Skeletal muscle cell (primary cell): ENCODE measurements around the gene FNIP2.
"Not testable (repeated sequence)": the region's sequence is repeated elsewhere in the genome, so short reads cannot be mapped to it uniquely, and the experiment has no call there.

Experiments used
- DNase-seq: peaks from one replicate; pipeline ENCODE4 v3.0.0-alpha.2; 2010; ENCODE audit warnings: low read depth
- H3K4me3 ChIP-seq: 2 replicates; pipeline ENCODE4 v1.5.1; 2011; ENCODE audit warnings: low read depth, mild to moderate bottlenecking, control low read depth, low read length, moderate library complexity

FNIP2 gene

DNA sequence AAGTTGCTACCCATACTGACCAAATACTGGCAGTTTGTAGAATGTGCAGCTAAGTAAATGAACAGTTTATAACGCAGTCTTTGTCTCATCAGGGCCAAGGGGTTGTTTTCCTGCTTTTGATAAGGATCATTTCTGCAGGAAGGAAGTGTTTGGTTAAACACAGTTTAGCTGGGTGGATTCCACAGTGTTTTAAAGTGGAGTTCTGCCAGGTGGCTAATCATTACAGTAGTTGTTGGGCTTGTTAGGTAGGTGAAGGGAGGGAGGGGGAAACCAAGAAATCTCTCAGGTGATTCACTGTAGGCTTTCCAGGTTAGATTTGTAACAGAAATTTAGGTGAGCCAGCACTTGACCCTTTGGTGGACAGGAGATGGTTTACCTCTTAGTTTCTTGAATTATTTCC, 58.1 kb downstream of the FNIP2 start:
- DNase-seq = no peak

DNA sequence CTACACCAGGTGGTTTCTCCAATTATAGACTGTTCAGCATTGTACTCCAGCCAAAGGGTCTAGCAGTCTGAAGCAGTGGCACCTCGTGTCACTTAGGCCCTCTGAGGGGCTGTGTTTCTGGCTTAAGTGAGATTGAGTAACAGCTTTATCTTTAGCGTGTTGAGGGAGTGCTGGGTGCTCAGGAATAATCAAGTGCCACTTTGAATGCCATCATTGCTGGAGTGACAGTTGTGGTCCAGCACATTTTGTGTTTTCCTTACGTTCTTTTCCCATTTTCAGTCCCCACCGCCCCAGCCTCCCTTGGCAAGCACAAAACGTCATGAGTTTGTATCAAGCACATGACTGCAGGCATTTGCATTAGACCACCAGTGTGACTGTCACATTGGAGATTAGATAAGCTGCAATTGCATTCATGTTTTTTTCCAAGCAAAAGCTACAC, 58.7 kb downstream of the FNIP2 start:
- H3K4me3 ChIP-seq = no peak overlapping the region
- no peak for DNase-seq

More for the DNA sequence above, 58.1 kb downstream of the FNIP2 start:
- H3K4me3 ChIP-seq = no peak overlapping the region

DNA sequence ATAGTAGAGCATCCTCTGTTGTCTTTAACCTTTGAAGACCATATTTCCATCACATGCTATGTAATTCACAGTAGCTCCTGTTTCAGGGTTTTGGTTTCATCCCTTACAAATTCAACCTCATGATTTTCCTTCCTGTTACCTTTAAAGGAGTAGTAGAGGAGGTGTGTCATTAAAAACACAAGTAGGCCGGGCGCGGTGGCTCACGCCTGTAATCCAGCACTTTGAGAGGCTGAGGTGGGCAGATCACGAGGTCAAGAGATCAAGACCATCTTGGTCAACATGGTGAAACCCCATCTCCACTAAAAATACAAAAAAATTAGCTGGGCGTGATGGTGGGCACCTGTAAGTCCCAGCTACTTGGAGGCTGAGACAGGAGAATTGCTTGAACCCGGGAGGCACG, 59.3 kb downstream of the FNIP2 start:
- not testable (repeated sequence) for DNase-seq, H3K4me3 ChIP-seq

DNA sequence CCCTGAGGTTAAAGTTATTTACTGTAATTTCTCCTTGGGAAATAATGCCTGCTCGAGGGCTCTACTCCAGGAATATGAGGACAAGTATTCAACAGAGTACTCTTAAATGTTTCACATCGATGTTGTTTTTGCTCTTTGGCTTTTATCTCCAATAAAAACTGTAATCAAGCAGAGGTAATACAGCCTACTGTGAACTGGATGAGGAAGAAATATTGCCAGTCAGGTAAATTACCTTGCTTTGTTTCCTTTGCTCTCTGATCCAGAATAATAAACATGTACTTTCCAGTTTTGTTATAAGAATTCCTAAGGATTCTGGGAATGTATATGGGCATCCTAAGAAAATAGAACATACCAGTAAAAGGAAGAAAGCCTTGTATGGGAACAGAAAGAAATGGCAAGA, 60.4 kb downstream of the FNIP2 start:
- DNase-seq = no peak
- no peak overlapping the region for H3K4me3 ChIP-seq

DNA sequence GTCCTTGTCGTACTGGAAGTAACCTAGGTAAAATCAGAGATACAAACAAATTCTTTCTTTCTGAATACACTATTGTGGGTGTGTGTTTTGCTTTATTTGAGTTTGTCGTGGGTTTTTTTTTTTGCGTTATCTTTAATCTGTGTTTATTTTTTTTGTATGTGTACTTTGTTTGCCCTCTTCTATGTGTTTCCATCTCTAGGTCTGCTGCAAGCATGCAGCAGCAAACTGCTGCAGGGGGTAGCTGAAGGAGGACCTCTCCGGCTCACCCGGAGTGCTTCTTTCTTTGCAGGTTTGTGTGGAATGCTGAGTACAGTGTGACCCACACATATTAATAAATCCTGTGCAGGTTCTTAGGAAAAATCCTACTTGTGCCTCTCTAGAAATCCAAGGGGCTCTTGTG, 64.8 kb downstream of the FNIP2 start:
- H3K4me3 ChIP-seq = no peak overlapping the region
- no peak for DNase-seq

DNA sequence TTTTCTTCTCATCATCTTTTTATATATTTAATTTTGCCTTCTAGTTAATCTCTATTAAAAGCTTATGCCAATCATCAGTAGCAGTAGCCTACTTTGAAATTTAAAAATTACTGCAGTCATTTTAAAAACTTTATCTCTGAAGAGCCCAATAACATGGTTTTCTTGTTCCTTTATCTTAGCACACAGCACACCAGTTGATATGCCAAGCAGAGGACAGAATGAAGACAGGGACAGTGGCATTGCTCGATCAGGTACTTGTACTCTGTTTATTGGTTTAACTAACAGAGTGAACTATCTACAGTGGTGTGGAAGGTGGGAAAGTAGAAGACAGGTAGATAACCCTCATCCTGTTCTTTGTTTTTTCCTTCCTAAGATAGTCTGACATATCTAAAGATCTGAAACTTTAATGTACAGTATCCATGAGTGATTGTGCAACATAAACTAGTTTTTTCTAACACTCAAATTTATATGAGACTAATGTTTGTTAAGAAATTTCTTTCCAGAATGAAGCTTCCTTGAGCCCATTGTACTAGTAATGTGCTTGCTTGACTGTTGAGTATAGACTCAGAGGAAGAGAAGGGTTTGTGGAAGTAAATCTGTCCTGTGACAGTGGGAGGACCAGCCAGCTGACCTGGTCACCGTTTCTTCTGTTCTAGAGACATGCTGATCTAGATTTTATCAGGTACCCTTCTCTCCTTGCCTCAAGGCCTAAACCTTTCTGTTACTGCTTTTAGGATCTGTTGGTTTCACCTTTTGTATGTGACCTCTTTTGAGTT, 66.6 kb downstream of the FNIP2 start:
- H3K4me3 ChIP-seq = no peak overlapping the region
- no peak for DNase-seq

DNA sequence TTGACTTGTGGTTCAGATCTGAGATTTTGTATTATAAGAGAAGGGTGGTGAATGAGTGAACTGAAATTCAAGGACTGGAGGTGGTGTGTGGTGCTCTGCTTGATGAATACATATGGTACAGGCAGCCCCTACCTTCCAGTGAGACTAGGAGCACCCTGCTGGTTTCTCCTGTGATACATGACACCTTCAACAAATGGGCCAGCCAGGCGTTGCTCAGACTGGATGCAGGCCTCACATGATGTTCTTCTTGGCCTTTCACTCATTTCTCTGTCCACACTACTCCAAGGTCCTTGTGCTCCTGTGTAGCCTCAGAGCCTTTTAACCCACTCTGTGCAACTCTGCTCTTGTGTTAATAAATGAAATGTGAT, 67.2 kb downstream of the FNIP2 start:
- DNase-seq = no peak
- no peak overlapping the region for H3K4me3 ChIP-seq

DNA sequence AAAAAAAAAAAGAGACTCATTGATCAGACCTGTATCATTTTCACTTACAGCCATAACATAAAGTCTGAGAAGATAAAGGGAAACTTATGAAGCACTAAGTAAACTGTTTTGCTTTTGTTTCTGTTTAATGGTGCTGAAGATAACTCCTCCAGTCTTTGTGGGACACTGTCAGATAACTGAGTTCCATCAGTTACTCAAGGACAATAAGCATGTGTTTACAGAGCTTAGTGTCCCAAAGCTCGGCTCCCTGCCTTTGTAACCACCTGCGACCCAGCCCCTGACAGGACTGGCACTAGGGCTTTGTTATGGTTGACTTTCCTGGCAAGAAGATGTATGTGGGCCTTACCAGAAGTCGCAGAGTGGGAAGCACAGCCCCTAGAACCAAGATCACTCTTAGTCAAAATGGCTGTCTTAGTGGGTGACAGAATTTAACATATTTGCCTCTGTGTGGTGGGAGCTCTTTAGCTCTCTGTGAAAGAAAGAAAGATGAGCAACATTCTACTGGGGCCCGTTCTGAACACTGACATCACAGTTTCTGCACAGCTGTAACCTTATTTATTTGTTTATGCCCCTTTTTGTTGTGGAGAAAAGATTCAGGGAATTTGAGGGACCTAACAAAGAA, 68.1 kb downstream of the FNIP2 start:
- no peak for DNase-seq
- H3K4me3 ChIP-seq = no peak overlapping the region

DNA sequence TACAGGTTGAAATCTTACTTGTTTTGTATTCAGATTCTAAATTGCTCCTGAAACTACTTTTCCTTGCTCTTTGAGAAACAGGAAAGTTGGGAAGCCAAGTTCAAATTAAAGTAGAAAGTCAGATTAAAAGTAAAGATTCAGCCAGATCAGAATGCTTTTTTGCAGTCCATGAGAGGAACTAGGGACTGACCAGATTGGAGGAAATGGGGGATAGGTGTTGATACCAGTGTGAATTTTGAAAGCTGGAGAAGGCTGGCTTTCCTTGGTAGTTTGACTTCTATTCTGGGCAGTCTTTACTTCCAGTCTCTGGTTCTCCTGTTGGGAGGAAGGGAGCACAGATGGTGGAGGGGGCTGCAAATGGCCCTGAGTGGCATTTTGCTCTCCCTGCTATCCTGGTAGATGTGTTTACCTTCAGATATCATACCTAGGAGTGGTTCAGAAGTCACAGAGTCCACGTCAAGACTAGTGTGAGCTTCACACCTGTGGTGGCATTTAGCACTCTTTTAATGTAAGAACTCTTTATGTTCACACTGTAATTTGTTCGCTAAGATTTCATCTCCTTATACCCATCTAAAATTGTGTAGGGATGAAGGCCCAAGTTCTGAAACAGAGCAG, 68.8 kb downstream of the FNIP2 start:
- no peak overlapping the region for H3K4me3 ChIP-seq
- DNase-seq = no peak

DNA sequence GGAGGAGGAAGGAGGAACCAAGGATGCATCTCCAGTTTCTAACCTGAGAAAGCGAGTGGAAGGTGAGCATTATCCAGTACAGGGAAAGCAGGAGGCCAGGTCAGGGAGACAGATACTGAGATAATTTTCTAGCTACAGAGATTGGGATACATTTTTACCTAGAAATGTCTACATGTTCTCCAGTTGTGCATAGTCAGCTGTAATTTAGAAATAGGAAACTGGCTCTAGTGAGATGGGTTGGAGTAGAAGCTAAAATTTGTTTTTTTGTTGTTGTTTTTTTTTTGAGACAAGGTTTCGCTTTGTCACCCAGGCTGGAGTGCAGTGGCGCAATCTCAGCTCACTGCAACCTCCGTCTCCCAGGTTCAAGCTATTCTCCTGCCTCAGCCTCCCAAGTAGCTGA, 71.3 kb downstream of the FNIP2 start:
- H3K4me3 ChIP-seq = no peak overlapping the region
- DNase-seq = no peak

DNA sequence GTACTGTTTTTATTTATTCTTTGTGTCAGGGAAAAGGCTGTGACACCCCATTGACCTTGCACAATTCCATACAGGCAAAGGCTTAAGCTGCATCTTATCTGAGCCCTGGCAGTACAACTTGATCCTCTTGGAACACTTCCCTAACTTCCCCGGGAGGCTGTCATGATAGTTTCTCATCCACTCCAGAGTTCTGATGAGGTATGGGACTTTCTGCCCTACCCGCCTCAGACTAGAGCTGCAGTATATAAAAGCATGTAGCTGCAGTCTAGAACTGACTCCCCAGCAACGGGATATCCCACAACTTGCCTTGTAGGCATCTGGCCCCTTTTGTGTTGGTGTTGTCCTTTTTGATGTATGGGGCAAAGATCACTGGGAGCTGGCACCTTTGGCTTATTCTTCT, 72.7 kb downstream of the FNIP2 start:
- H3K4me3 ChIP-seq = no peak overlapping the region
- no peak for DNase-seq

DNA sequence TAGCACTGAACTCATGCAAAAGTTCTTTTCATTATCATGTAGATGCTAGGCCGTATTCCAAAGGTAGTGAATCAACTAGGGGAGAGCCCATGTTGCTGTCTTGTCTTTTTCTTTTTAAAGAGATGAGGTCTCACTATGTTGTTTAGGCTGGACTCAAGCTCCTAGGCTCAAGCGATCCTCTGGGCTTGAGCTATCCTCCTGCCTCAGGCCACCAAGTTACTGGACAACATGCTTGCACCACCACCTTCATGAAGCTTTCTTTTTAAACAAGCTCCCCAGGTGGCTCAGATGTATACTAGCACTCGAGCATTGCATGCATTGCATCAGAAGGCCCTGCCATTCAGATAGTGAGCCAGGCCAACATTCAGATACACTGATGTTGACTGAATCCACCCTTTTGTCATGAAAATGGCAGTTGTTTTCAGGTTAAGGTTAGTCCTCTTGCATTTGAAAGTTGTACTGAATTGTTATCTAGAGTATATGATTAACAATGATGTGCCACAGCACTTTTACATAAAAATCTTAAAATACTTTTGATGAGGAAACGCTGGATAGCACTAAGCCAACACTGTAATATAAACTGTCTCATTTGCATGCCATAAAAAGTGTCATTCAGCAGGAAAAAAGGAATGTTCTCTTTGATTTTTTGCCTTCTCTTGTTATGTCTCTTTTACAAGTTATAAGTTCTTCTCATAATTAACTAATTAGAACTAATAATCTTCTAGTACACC, 76.7 kb downstream of the FNIP2 start:
- no peak overlapping the region for H3K4me3 ChIP-seq
- DNase-seq = no peak

DNA sequence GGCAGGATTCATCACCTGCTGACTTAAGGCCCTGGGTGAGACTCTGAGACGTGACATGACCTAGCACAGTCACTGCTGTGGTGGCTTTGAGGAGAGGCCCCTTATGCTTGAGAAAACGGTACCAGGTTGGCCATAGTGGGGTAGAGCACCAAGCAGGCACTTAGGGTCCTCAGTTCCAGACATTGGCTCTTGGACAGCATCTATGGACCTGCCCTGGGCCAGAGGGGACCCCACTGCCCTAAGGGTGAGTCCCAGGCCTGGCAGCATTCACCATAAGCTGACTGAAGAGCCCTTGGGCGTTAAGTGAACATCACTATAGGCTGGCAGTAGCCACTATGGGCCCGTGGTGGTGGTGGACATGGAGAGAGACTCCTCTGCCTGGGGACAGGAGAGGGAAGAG, 78.7 kb downstream of the FNIP2 start:
- DNase-seq = no peak
- H3K4me3 ChIP-seq = no peak overlapping the region

DNA sequence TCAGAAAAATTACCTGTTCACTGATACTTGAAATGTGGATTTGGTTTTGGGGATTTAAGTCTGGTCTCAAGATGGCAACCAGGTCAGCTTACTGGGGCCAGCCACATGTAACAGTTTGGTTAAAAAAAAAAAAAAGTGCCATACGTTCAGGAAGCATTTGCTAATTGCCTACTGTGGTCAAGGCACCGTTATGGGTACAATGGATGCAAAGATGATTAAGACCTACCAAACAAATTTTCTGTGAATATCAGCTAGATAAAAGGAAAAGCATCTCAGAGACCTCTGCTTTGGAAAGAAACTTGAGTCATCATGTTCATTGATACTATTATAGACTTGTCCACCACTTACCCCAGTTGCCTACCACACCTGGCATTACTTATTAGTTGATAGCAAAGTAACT, 80.9 kb downstream of the FNIP2 start:
- no peak for DNase-seq
- no peak overlapping the region for H3K4me3 ChIP-seq

DNA sequence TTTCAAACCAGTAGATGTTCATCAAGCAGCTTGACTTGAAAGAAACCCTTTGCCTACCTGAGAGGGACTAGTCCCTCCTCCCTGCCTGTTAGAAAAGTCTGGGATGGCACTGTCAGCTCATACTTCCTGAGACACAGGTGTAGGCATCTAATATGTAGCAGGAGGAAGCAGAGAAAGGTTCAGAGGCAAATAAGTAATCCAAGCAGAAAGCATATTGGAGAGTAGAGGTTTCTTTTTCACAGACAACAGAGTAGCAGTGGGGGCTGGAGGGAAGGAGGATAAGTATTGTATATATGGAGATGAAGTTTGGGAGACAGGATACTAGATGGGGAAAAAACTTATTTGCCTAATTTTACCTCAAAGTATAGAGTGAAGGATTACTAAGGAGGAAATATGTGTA, 81.5 kb downstream of the FNIP2 start:
- DNase-seq = no peak
- H3K4me3 ChIP-seq = no peak overlapping the region

DNA sequence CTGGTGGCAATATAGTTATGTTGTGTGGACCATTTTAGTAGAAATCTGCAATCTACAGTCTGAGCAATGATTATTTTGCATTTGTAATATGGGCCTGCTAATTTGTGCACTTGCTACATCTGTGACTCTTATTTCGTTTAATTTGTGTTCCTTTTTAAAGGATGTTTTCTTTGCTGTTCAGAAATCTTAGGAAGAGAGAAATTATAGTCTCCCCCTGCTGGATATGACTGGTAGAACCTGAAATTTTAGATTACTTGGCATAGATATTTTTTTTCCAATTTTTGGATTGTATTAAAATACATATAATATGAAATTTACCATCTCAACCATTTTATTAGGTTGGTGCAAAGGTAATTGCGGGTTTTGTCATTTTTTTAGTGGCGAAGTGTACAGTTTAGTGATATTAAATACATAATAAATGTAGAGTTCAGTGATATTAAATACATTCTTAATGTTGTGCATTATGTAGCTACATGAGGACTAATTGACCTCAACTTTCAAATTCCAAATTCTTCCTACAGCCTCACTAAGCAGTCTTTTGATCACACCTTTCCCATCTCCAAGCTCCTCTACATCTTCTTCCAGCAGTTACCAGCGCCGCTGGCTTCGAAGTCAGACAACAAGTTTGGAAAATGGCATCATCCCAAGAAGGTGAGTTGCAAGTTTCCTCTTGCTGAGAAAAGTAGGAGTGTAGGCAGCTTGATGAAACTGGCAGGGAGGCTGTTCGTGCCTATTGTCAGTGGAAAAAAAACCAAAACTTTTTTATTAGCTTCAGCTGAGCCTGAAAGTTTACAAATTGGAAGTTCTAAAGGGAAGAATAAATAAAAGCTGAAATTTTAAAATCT, 82.2 kb downstream of the FNIP2 start:
- no peak for DNase-seq
- no peak overlapping the region for H3K4me3 ChIP-seq

DNA sequence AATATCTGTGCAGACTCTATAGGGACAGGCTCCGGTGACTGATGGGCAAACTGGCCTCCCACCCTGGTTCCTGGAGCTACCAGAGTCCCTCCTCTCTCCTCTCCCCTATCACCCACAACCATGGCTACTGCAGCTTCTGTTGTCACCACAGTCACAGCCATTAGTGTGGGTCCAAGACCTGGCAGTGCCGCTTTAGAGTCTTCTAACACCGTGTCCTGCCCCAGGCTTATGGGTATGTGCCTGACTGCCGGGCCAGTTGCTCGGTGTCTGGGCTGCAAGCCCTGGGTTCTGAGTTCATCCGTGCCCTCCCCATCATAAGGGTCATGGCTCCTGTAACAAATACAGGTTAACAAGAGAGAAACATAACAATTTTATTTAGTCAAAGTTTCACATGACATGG, 85.4 kb downstream of the FNIP2 start:
- no peak overlapping the region for H3K4me3 ChIP-seq
- no peak for DNase-seq

DNA sequence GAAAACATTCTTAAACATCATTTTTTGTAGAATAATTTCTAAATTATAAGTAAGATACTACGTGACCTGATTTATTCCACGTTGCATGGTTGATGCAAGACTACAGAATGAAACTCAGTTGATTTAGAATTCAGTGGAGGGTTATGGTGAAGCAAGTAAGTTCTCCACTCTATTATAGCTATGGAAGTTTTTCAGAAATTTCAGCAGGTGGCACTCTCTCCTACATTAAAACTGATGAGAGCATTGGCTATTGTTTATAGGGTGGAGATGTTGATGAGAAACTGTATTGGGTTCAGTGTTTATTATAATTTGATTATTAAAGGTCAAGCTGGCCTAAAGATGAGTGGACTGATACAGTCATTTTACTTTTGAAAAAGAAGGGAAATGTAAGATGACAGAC, 88.0 kb downstream of the FNIP2 start:
- no peak overlapping the region for H3K4me3 ChIP-seq
- no peak for DNase-seq

DNA sequence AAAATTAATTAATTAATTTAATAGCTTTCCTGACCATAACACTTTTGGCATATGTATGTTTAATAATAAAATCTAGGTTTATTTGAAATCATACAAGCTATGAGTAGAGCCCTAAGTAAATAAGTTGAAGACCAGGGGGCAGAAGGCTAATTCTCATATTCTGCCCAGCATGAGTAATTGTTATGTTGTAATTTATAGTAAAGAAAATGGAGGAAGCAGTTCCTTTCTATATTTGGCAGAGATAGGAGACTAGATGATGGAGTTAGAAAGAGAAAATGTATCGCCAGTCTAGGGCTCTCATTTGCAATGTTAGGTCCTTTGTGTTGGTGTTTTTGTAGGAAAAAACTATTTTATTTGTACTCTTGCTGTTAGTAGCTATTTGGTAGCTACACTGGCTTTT, 89.1 kb downstream of the FNIP2 start:
- no peak overlapping the region for H3K4me3 ChIP-seq

More for the DNA sequence above, 89.1 kb downstream of the FNIP2 start:
- no peak for DNase-seq
